ENCODE measurements around the gene NEUROD6. TPM values are rescaled to one million over a fixed set of nuclear protein-coding genes. Genes with fewer than 3 reads are reported as not detected.

NEUROD6 gene
- polyA plus RNA-seq, 1 donor (not counting 4 experiments of a cell fraction or from before 2014, with no cell fraction given): not detected

DNA sequence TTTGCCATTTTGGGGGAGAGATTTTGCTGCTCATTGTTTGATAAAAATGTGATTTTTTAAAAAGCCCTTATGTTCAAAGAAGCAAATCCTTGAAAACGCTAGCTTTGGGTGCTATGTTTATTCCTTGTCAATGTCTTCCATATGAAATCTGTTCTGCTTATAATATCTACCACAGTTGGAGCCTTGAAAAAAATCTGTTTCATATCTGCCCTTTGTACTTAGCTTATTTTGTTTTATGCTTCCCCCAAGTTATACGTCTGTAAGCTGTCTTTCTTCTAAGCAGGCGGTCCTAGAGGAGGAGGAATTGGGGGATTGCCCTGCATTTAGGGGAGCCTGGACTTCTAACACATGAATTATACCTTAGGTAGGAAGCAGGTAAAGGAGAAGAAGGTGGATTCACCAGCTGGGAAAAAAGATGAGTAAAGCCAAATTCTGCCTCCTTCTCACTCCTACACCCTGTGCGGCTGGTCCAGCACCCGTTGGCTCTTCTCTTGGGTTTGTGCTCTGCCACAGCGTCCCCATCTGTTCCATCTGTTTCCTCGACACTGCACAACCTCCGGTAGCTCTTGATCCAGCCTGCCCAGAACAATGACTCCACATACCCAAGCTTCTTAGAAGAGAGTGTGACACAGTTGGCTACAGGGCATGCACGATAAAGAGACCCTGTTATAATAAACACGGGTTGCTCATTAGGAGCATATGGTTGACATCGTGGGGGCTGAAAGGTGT, 31.9 kb upstream of the NEUROD6 start:
- dilution Hi-C loops (cut with MboI; ENCODE audit: extremely low pct_ligation_motif_present, low sequenced_read_pairs): no loop called here
- TF ChIP-seq, protein P1, sequence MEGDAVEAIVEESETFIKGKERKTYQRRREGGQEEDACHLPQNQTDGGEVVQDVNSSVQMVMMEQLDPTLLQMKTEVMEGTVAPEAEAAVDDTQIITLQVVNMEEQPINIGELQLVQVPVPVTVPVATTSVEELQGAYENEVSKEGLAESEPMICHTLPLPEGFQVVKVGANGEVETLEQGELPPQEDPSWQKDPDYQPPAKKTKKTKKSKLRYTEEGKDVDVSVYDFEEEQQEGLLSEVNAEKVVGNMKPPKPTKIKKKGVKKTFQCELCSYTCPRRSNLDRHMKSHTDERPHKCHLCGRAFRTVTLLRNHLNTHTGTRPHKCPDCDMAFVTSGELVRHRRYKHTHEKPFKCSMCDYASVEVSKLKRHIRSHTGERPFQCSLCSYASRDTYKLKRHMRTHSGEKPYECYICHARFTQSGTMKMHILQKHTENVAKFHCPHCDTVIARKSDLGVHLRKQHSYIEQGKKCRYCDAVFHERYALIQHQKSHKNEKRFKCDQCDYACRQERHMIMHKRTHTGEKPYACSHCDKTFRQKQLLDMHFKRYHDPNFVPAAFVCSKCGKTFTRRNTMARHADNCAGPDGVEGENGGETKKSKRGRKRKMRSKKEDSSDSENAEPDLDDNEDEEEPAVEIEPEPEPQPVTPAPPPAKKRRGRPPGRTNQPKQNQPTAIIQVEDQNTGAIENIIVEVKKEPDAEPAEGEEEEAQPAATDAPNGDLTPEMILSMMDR (optimal IDR thresholded peaks at IDR 0.05 in 1 of 3, IDR thresholded peaks at IDR 0.05 in 1 of 3, conservative IDR thresholded peaks at IDR 0.05 in 1 of 3; ENCODE audit: extremely low read depth in 1 of 3, insufficient read depth in 2 of 3, low read length in 3 of 3): no peak
- TF ChIP-seq EZH2 (IDR thresholded peaks at IDR 0.05; ENCODE audit: low read length): no peak
- no peak overlapping the region for H3K4me3 ChIP-seq (ENCODE audit: control insufficient read depth in 2 of 3, extremely low read depth in 1 of 3, insufficient read depth in 2 of 3, low read depth in 1 of 3, low read length in 3 of 3)
- no peak overlapping the region for H2AFZ ChIP-seq (ENCODE audit: control insufficient read depth, low read length)
- no peak overlapping the region for H3K27ac ChIP-seq (ENCODE audit: control insufficient read depth, insufficient read depth, low read length)
- FAIRE-seq (no peak), DNase-seq (ENCODE audit: low read depth, low spot score) (no peak)
- no peaks in the 10 kb centered on the region for H3K9me3 ChIP-seq (ENCODE audit: control insufficient read depth, low read depth, low read length)
- no peak overlapping the region for H3K4me2 ChIP-seq (ENCODE audit: control insufficient read depth, extremely low read depth, insufficient read depth, low read depth, low read length)
- H4K20me1 ChIP-seq (ENCODE audit: control insufficient read depth, extremely low read depth, insufficient read depth, low read length): no peaks in the 10 kb centered on the region
- peaks cover 8% of the 10 kb centered on the region for H3K27me3 ChIP-seq (ENCODE audit: control insufficient read depth, extremely low read depth, insufficient read depth, low read length)
- no peaks in the 10 kb centered on the region for H3K4me1 ChIP-seq (ENCODE audit: control insufficient read depth, extremely low read depth, insufficient read depth, low read length)
- no peaks in the 10 kb centered on the region for H3K36me3 ChIP-seq (ENCODE audit: control insufficient read depth in 2 of 2, extremely low read depth in 1 of 2, insufficient read depth in 2 of 2, low read length in 2 of 2)
- H3K79me2 ChIP-seq (ENCODE audit: control insufficient read depth, insufficient read depth, low read length): no peaks in the 10 kb centered on the region
- H3K9ac ChIP-seq (ENCODE audit: control insufficient read depth, extremely low read depth, insufficient read depth, low read length): no peak overlapping the region
- no peaks in the 10 kb centered on the region for H3K9me1 ChIP-seq (ENCODE audit: control insufficient read depth, extremely low read depth, insufficient read depth, low read length)

DNA sequence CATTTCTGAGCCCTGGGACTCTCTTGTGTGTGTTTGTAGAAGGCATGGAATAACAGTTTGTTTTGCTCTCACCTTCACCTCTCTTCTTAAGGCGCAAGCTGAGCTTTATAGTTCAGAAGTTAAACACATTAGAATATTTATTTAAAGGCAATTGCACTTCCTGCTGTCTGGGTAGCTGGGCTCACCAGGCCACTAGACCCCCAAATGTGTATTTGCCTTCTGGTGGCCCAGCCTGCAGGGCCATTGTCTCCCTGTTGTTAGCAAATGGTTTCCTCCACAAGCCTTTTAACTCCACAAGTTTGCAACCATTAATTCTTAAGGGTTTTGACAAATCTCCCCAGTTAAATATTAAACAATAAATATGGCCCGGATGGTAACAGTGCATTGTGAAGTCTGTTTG, 31.1 kb upstream of the NEUROD6 start:
- no peak overlapping the region for H3K27ac ChIP-seq (ENCODE audit: control insufficient read depth, insufficient read depth, low read length)
- FAIRE-seq: no peak

More for the DNA sequence above, 31.1 kb upstream of the NEUROD6 start:
- H3K36me3 ChIP-seq (ENCODE audit: control insufficient read depth in 2 of 2, extremely low read depth in 1 of 2, insufficient read depth in 2 of 2, low read length in 2 of 2): no peaks in the 10 kb centered on the region
- H3K9me1 ChIP-seq (ENCODE audit: control insufficient read depth, extremely low read depth, insufficient read depth, low read length): no peaks in the 10 kb centered on the region
- H3K9me3 ChIP-seq (ENCODE audit: control insufficient read depth, low read depth, low read length): no peaks in the 10 kb centered on the region
- DNase-seq (ENCODE audit: low read depth, low spot score): no peak
- no peaks in the 10 kb centered on the region for H4K20me1 ChIP-seq (ENCODE audit: control insufficient read depth, extremely low read depth, insufficient read depth, low read length)
- TF ChIP-seq, protein P1 (optimal IDR thresholded peaks at IDR 0.05 in 1 of 3, IDR thresholded peaks at IDR 0.05 in 1 of 3, conservative IDR thresholded peaks at IDR 0.05 in 1 of 3; ENCODE audit: extremely low read depth in 1 of 3, insufficient read depth in 2 of 3, low read length in 3 of 3): no peak
- no peak for TF ChIP-seq EZH2 (IDR thresholded peaks at IDR 0.05; ENCODE audit: low read length)
- H3K27me3 ChIP-seq (ENCODE audit: control insufficient read depth, extremely low read depth, insufficient read depth, low read length): peaks cover 8% of the 10 kb centered on the region
- no peak overlapping the region for H3K4me3 ChIP-seq (ENCODE audit: control insufficient read depth in 2 of 3, extremely low read depth in 1 of 3, insufficient read depth in 2 of 3, low read depth in 1 of 3, low read length in 3 of 3)
- H3K4me2 ChIP-seq (ENCODE audit: control insufficient read depth, extremely low read depth, insufficient read depth, low read depth, low read length): no peak overlapping the region
- H3K9ac ChIP-seq (ENCODE audit: control insufficient read depth, extremely low read depth, insufficient read depth, low read length): no peak overlapping the region
- dilution Hi-C loops (cut with MboI; ENCODE audit: extremely low pct_ligation_motif_present, low sequenced_read_pairs): no loop called here
- no peak overlapping the region for H2AFZ ChIP-seq (ENCODE audit: control insufficient read depth, low read length)
- H3K79me2 ChIP-seq (ENCODE audit: control insufficient read depth, insufficient read depth, low read length): no peaks in the 10 kb centered on the region
- no peaks in the 10 kb centered on the region for H3K4me1 ChIP-seq (ENCODE audit: control insufficient read depth, extremely low read depth, insufficient read depth, low read length)
